K562 (cell line): ENCODE results near the gene MYL12B. TPM values are rescaled to one million over a fixed set of nuclear protein-coding genes. Genes with fewer than 3 reads are reported as not detected.

ENCODE experiments used
- ATAC-seq: fragments of 200-7000 bp; cut with Tn5 transposase; 3 replicates; pipeline ENCODE4 v1.9.1; 2020; ENCODE audit warnings: moderate library complexity
- BruUV-seq: library from RNA; stranded (reverse); fragments of 400-500 nt; replicated peaks from 2 replicates; lab custom pipeline; 2021; lab: Mats Ljungman, UMichigan
- CTCF ChIA-PET: fragments of 300-600 bp; formaldehyde crosslinking; extraction: SDS; loops from one replicate; lab custom pipeline; 2021; ENCODE audit warnings: low intra/inter-chr PET ratio; lab: Yijun Ruan, JAX
- POLR2A ChIA-PET: fragments of 300-600, 350-650 bp; sonication (Branson Sonifier 250); formaldehyde crosslinking; extraction: SDS; loops from one replicate; lab custom pipeline; 2021; ENCODE audit warnings: antibody characterized with exemption, inconsistent platforms; lab: Yijun Ruan, JAX
- DNase-seq, 4 experiments: peaks; one replicate each; pipeline versions ENCODE4 v3.0.0 to v3.0.0-alpha.2; 2011 to 2018; ENCODE audit warnings: low spot score in 3 of 4, mixed read lengths in 3 of 4; ENCODE audit errors: extremely low read depth in 1 of 4
- FAIRE-seq: peaks from 2 replicates; lab custom pipeline; 2011; peaks lifted over from hg19 to GRCh38; lab: Jason Lieb, UNC
- H2AFZ ChIP-seq: 2 replicates; pipeline ENCODE4 v1.6.0; 2011; ENCODE audit warnings: low read depth, low read length, control low read depth, inconsistent platforms
- H3K27ac ChIP-seq: fragments of 200-600 bp; 3 replicates; pipeline ENCODE4 v1.8.0; 2011; ENCODE audit warnings: low read depth, mild to moderate bottlenecking, control low read depth, inconsistent platforms, low read length, moderate library complexity, mixed read lengths; ENCODE audit errors: extremely low read depth
- H3K27me3 ChIP-seq, 2 experiments: fragments of 300-600 bp in 1 of 2; 2 replicates in 1 of 2; 3 replicates in 1 of 2; pipeline versions ENCODE4 v1.6.0 to v1.8.0; 2011; ENCODE audit warnings: inconsistent platforms in 2 of 2, low read length in 2 of 2, mild to moderate bottlenecking in 1 of 2, mixed read lengths in 1 of 2, moderate library complexity in 1 of 2; ENCODE audit not compliant: control insufficient read depth in 2 of 2, insufficient read depth in 2 of 2
- H3K36me3 ChIP-seq: fragments of 300-600 bp; 3 replicates; pipeline ENCODE4 v1.8.0; 2011; ENCODE audit warnings: mild to moderate bottlenecking, low read length, inconsistent platforms; ENCODE audit not compliant: control insufficient read depth, insufficient read depth
- H3K4me1 ChIP-seq, 2 experiments: fragments of 200-600 bp in 1 of 2; replicated peaks in 1 of 2; 2 replicates in 1 of 2; 3 replicates in 1 of 2; pipeline versions ENCODE4 v1.5.1 to v1.8.0; 2011; ENCODE audit warnings: inconsistent platforms in 2 of 2, low read length in 2 of 2, mild to moderate bottlenecking in 1 of 2, mixed read lengths in 1 of 2, moderate library complexity in 1 of 2; ENCODE audit not compliant: control insufficient read depth in 2 of 2, insufficient read depth in 2 of 2
- H3K4me2 ChIP-seq: 2 replicates; pipeline ENCODE4 v1.6.1; 2011; ENCODE audit warnings: low read length, control low read depth, inconsistent platforms, mixed read lengths; ENCODE audit not compliant: insufficient read depth
- H3K4me3 ChIP-seq: fragments of 200-600 bp; sonication (generic), shearing (Covaris generic); 2 replicates; pipeline ENCODE4 v1.5.1; 2016; ENCODE audit warnings: control low read depth, inconsistent platforms
- H3K79me2 ChIP-seq: fragments of 200-600 bp; 3 replicates; pipeline ENCODE4 v1.8.0; 2011; ENCODE audit warnings: low read length, inconsistent platforms; ENCODE audit not compliant: control insufficient read depth, insufficient read depth
- H3K9ac ChIP-seq, 2 experiments: 2 replicates each; pipeline versions ENCODE4 v1.6.0 to v1.6.1; 2011; ENCODE audit warnings: low read depth in 2 of 2, low read length in 2 of 2, control low read depth in 1 of 2, inconsistent platforms in 1 of 2, mild to moderate bottlenecking in 1 of 2, mixed read lengths in 1 of 2; ENCODE audit not compliant: insufficient read depth in 1 of 2
- H3K9me1 ChIP-seq: one replicate; pipeline ENCODE4 v1.6.0; 2011; ENCODE audit warnings: inconsistent platforms, mild to moderate bottlenecking, low read length, moderate library complexity; ENCODE audit not compliant: control insufficient read depth, insufficient read depth
- H3K9me3 ChIP-seq: replicated peaks from 2 replicates; pipeline ENCODE4 v1.5.1; 2011; ENCODE audit warnings: low read depth, low read length, inconsistent platforms; ENCODE audit not compliant: control insufficient read depth, insufficient read depth
- H4K20me1 ChIP-seq: replicated peaks from 2 replicates; pipeline ENCODE4 v1.6.1; 2011; ENCODE audit warnings: low read length, inconsistent platforms, mixed read lengths; ENCODE audit not compliant: control insufficient read depth, insufficient read depth
- CEBPB ChIP-seq: fragments of 450-650 bp; IDR thresholded peaks from 2 replicates; pipeline ENCODE4 v1.6.1; 2016; ENCODE audit warnings: missing genetic modification characterization, missing compliant biosample characterization
- CHAMP1 ChIP-seq: fragments of 450-650 bp; IDR thresholded peaks from 2 replicates; pipeline ENCODE4 v1.6.1; 2016; ENCODE audit warnings: mild to moderate bottlenecking
- FOS ChIP-seq: IDR thresholded peaks from 3 replicates; pipeline ENCODE4 v1.6.1; 2011; ENCODE audit not compliant: insufficient read length; ENCODE audit errors: extremely low read depth
- FOSL1 ChIP-seq: fragments of 200-800 bp; sonication (Bioruptor generic); conservative IDR thresholded peaks from 2 replicates; pipeline ENCODE4 v1.6.1; 2016; ENCODE audit warnings: missing genetic modification characterization, missing compliant biosample characterization
- GTF2B ChIP-seq: IDR thresholded peaks from 2 replicates; pipeline ENCODE4 v1.6.1; 2011; ENCODE audit not compliant: insufficient read length; ENCODE audit errors: extremely low read depth
- MAFF ChIP-seq: IDR thresholded peaks from 2 replicates; pipeline ENCODE4 v1.6.1; 2012; ENCODE audit warnings: low read length, improper control_type of control experiment
- SLC30A9 ChIP-seq: fragments of 250-450 bp; sonication (Bioruptor Pico); IDR thresholded peaks from 2 replicates; pipeline ENCODE4 v1.8.0; 2022; ENCODE audit warnings: mild to moderate bottlenecking, moderate library complexity
- SNIP1 ChIP-seq: fragments of 450-650 bp; IDR thresholded peaks from 2 replicates; pipeline ENCODE4 v1.7.1; 2017; ENCODE audit warnings: low read depth, mild to moderate bottlenecking
- ZNF354B ChIP-seq: fragments of 250-450 bp; sonication (Bioruptor Pico); IDR thresholded peaks from 2 replicates; pipeline ENCODE4 v1.4.0; 2020
- WGBS: fragments of 100-300 bp; shearing (Covaris generic); methylation state at CpG from one replicate; pipeline ENCODE4 v1.1.6; 2016; ENCODE audit warnings: low coverage, mixed read lengths; ENCODE audit not compliant: insufficient coverage; ENCODE audit errors: missing lambda C conversion rate; 5-methylcytosine and 5-hydroxymethylcytosine counted together
- in situ Hi-C: fragments of 300-500 bp; cut with MboI; formaldehyde crosslinking; loops from 4 replicates; pipeline ENCODE4 v1.15.0; 2018; ENCODE audit warnings: inconsistent platforms, mixed read lengths
- intact Hi-C: fragments of 100-400 bp; cut with micrococcal nuclease; formaldehyde crosslinking; loops from 2 replicates; pipeline ENCODE4 v1.14.2; 2022
- polyA plus RNA-seq, 8 experiments: library from polyadenylated mRNA; depleted of rRNA in 4 of 8; stranded (reverse) in 5 of 8; unstranded in 3 of 8; fragments of >200 nt; fragmentation: Nextera tagmentation in 2 of 8; fragmentation: Illumina TruSeq in 1 of 8; extraction: Ambion mirVana in 2 of 8; extraction: Trizol in 1 of 8; gene quantifications; 2 replicates each; pipeline versions ENCODE4 v1.2.1 to v1.2.3, GENCODE V29; 2011 to 2014; ENCODE audit warnings: inconsistent platforms in 1 of 8, missing spikeins in 1 of 8
- total RNA-seq, 7 experiments: library from RNA; depleted of rRNA in 6 of 7; stranded (reverse); fragments of >200 nt in 6 of 7; fragmentation: Illumina TruSeq in 2 of 7; extraction: Trizol in 2 of 7; gene quantifications; 2 replicates each; pipeline versions ENCODE4 v1.2.1 to v1.2.3, GENCODE V29; 2011 to 2021; ENCODE audit warnings: low replicate concordance in 1 of 7
- TF ChIP-seq, protein P1 (sequence below): fragments of 450-650 bp; IDR thresholded peaks from 2 replicates; pipeline ENCODE4 v1.7.0; 2016; ENCODE audit warnings: borderline replicate concordance

MYL12B gene
- total and polyA plus RNA-seq, 9 of the 15 experiments (the other 6 are each of a cell fraction or from before 2014, with no cell fraction given), result 220 to 995 (median 463) TPM

GRCh38 chr18:3230401-3231334 is 31.3 kb upstream of the MYL12B start (continued):
- no peak for TF ChIP-seq CHAMP1
- TF ChIP-seq FOS, result peak; percentile 9
- peak; percentile 21; the same call in 1 of the 2 replicates for TF ChIP-seq CEBPB (tag)
- no peak for TF ChIP-seq ZNF354B (CRISPR knock-in tag)

- no peaks in the 10 kb centered on the region; a peak in 1 of 5 replicates for H3K4me1 ChIP-seq
- ATAC-seq, result no peak
- no peak for DNase-seq
- FAIRE-seq, result no peak
- H4K20me1 ChIP-seq, result no peaks in the 10 kb centered on the region
- CTCF ChIA-PET, result no interaction called here
- TF ChIP-seq FOSL1 (tag) (no peak), SNIP1 (no peak), MAFF (no peak), GTF2B (no peak), SLC30A9 (CRISPR knock-in tag) (no peak)
- TF ChIP-seq, protein P1, sequence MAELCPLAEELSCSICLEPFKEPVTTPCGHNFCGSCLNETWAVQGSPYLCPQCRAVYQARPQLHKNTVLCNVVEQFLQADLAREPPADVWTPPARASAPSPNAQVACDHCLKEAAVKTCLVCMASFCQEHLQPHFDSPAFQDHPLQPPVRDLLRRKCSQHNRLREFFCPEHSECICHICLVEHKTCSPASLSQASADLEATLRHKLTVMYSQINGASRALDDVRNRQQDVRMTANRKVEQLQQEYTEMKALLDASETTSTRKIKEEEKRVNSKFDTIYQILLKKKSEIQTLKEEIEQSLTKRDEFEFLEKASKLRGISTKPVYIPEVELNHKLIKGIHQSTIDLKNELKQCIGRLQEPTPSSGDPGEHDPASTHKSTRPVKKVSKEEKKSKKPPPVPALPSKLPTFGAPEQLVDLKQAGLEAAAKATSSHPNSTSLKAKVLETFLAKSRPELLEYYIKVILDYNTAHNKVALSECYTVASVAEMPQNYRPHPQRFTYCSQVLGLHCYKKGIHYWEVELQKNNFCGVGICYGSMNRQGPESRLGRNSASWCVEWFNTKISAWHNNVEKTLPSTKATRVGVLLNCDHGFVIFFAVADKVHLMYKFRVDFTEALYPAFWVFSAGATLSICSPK, result no peak
- H2AFZ ChIP-seq, result no peak overlapping the region; the same call in 1 of the 2 replicates
- intact Hi-C loops (no loop called here), in situ Hi-C loops (no loop called here)
- H3K9ac ChIP-seq, result no peak overlapping the region
- H3K9me3 ChIP-seq, result no peaks in the 10 kb centered on the region
- H3K4me2 ChIP-seq, result no peak overlapping the region
- BruUV-seq, result no TSS peak
- no peaks in the 10 kb centered on the region for H3K27me3 ChIP-seq
- POLR2A ChIA-PET, result interaction anchor here (5.8 kb wide), 1 partner anchor 14 kb away, joined by 35 read pairs; the partner anchor contains the start of gene MYL12A
- 89% methylated on average over 1 of the region's 1 CpG for WGBS
- no peaks in the 10 kb centered on the region for H3K9me1 ChIP-seq
- H3K36me3 ChIP-seq, result no peaks in the 10 kb centered on the region
- no peak overlapping the region for H3K4me3 ChIP-seq
- no peaks in the 10 kb centered on the region for H3K79me2 ChIP-seq
- no peak overlapping the region for H3K27ac ChIP-seq
These were observed 28.9 kb upstream of the MYL12B start for GRCh38 chr18:3233004-3233403.
